K562 (cell line): ENCODE data around the gene SSX4B. TPM values are rescaled to one million over a fixed set of nuclear protein-coding genes. Genes with fewer than 3 reads are reported as not detected.

ENCODE experiments used
- ATAC-seq: fragments of 200-7000 bp; cut with Tn5 transposase; 3 replicates; pipeline ENCODE4 v1.9.1; 2020; ENCODE audit warnings: moderate library complexity
- BruUV-seq: library from RNA; stranded (reverse); fragments of 400-500 nt; replicated peaks from 2 replicates; lab custom pipeline; 2021; lab: Mats Ljungman, UMichigan
- CTCF ChIA-PET: fragments of 300-600 bp; formaldehyde crosslinking; extraction: SDS; loops from one replicate; lab custom pipeline; 2021; ENCODE audit warnings: low intra/inter-chr PET ratio; lab: Yijun Ruan, JAX
- POLR2A ChIA-PET: fragments of 300-600, 350-650 bp; sonication (Branson Sonifier 250); formaldehyde crosslinking; extraction: SDS; loops from one replicate; lab custom pipeline; 2021; ENCODE audit warnings: antibody characterized with exemption, inconsistent platforms; lab: Yijun Ruan, JAX
- DNase-seq, 4 experiments: peaks; one replicate each; pipeline versions ENCODE4 v3.0.0 to v3.0.0-alpha.2; 2011 to 2018; ENCODE audit warnings: low spot score in 3 of 4, mixed read lengths in 3 of 4; ENCODE audit errors: extremely low read depth in 1 of 4
- FAIRE-seq: peaks from 2 replicates; lab custom pipeline; 2011; peaks lifted over from hg19 to GRCh38; lab: Jason Lieb, UNC
- H2AFZ ChIP-seq: 2 replicates; pipeline ENCODE4 v1.6.0; 2011; ENCODE audit warnings: low read depth, low read length, control low read depth, inconsistent platforms
- H3K27ac ChIP-seq: fragments of 200-600 bp; 3 replicates; pipeline ENCODE4 v1.8.0; 2011; ENCODE audit warnings: low read depth, mild to moderate bottlenecking, control low read depth, inconsistent platforms, low read length, moderate library complexity, mixed read lengths; ENCODE audit errors: extremely low read depth
- H3K27me3 ChIP-seq, 2 experiments: fragments of 300-600 bp in 1 of 2; 2 replicates in 1 of 2; 3 replicates in 1 of 2; pipeline versions ENCODE4 v1.6.0 to v1.8.0; 2011; ENCODE audit warnings: inconsistent platforms in 2 of 2, low read length in 2 of 2, mild to moderate bottlenecking in 1 of 2, mixed read lengths in 1 of 2, moderate library complexity in 1 of 2; ENCODE audit not compliant: control insufficient read depth in 2 of 2, insufficient read depth in 2 of 2
- H3K36me3 ChIP-seq: fragments of 300-600 bp; 3 replicates; pipeline ENCODE4 v1.8.0; 2011; ENCODE audit warnings: mild to moderate bottlenecking, low read length, inconsistent platforms; ENCODE audit not compliant: control insufficient read depth, insufficient read depth
- H3K4me1 ChIP-seq, 2 experiments: fragments of 200-600 bp in 1 of 2; replicated peaks in 1 of 2; 2 replicates in 1 of 2; 3 replicates in 1 of 2; pipeline versions ENCODE4 v1.5.1 to v1.8.0; 2011; ENCODE audit warnings: inconsistent platforms in 2 of 2, low read length in 2 of 2, mild to moderate bottlenecking in 1 of 2, mixed read lengths in 1 of 2, moderate library complexity in 1 of 2; ENCODE audit not compliant: control insufficient read depth in 2 of 2, insufficient read depth in 2 of 2
- H3K4me2 ChIP-seq: 2 replicates; pipeline ENCODE4 v1.6.1; 2011; ENCODE audit warnings: low read length, control low read depth, inconsistent platforms, mixed read lengths; ENCODE audit not compliant: insufficient read depth
- H3K4me3 ChIP-seq: fragments of 200-600 bp; sonication (generic), shearing (Covaris generic); 2 replicates; pipeline ENCODE4 v1.5.1; 2016; ENCODE audit warnings: control low read depth, inconsistent platforms
- H3K79me2 ChIP-seq: fragments of 200-600 bp; 3 replicates; pipeline ENCODE4 v1.8.0; 2011; ENCODE audit warnings: low read length, inconsistent platforms; ENCODE audit not compliant: control insufficient read depth, insufficient read depth
- H3K9ac ChIP-seq, 2 experiments: 2 replicates each; pipeline versions ENCODE4 v1.6.0 to v1.6.1; 2011; ENCODE audit warnings: low read depth in 2 of 2, low read length in 2 of 2, control low read depth in 1 of 2, inconsistent platforms in 1 of 2, mild to moderate bottlenecking in 1 of 2, mixed read lengths in 1 of 2; ENCODE audit not compliant: insufficient read depth in 1 of 2
- H3K9me1 ChIP-seq: one replicate; pipeline ENCODE4 v1.6.0; 2011; ENCODE audit warnings: inconsistent platforms, mild to moderate bottlenecking, low read length, moderate library complexity; ENCODE audit not compliant: control insufficient read depth, insufficient read depth
- H3K9me3 ChIP-seq: replicated peaks from 2 replicates; pipeline ENCODE4 v1.5.1; 2011; ENCODE audit warnings: low read depth, low read length, inconsistent platforms; ENCODE audit not compliant: control insufficient read depth, insufficient read depth
- H4K20me1 ChIP-seq: replicated peaks from 2 replicates; pipeline ENCODE4 v1.6.1; 2011; ENCODE audit warnings: low read length, inconsistent platforms, mixed read lengths; ENCODE audit not compliant: control insufficient read depth, insufficient read depth
- ARID1B ChIP-seq: fragments of 450-650 bp; IDR thresholded peaks from 2 replicates; pipeline ENCODE4 v1.6.1; 2016; ENCODE audit warnings: antibody characterized with exemption, mild to moderate bottlenecking, inconsistent platforms
- BRF2 ChIP-seq: IDR thresholded peaks from 3 replicates; pipeline ENCODE4 v1.6.1; 2011; ENCODE audit warnings: borderline replicate concordance, mild to moderate bottlenecking; ENCODE audit not compliant: insufficient read length, insufficient read depth
- CBFA2T3 ChIP-seq: fragments of 450-650 bp; IDR thresholded peaks from 2 replicates; pipeline ENCODE4 v1.6.1; 2017
- L3MBTL2 ChIP-seq: fragments of 450-650 bp; IDR thresholded peaks from 2 replicates; pipeline ENCODE4 v1.6.1; 2016; ENCODE audit warnings: mild to moderate bottlenecking, moderate library complexity
- SMARCA4 ChIP-seq: fragments of 450-650 bp; IDR thresholded peaks from 2 replicates; pipeline ENCODE4 v1.6.1; 2016
- TAL1 ChIP-seq: fragments of 450-650 bp; IDR thresholded peaks from 2 replicates; pipeline ENCODE4 v1.6.1; 2016; ENCODE audit warnings: mild to moderate bottlenecking
- TCF3 ChIP-seq: sonication (generic); formaldehyde crosslinking; IDR thresholded peaks from 2 replicates; pipeline ENCODE4 v1.4.0; 2020; ENCODE audit warnings: mild to moderate bottlenecking, missing genetic modification reagents
- TCFL5 ChIP-seq: fragments of 250-450 bp; sonication (Bioruptor Pico); conservative IDR thresholded peaks from 2 replicates; pipeline ENCODE4 v1.6.1; 2021; ENCODE audit warnings: mild to moderate bottlenecking, moderate library complexity, matching md5 sums
- TEAD4 ChIP-seq, 2 experiments: sonication (generic) in 1 of 2; formaldehyde crosslinking in 1 of 2; IDR thresholded peaks; 2 replicates each; pipeline versions ENCODE4 v1.6.1 to v1.8.0; 2012 to 2022; ENCODE audit warnings: borderline replicate concordance in 1 of 2, inconsistent platforms in 1 of 2, low read length in 1 of 2, mild to moderate bottlenecking in 1 of 2, missing genetic modification reagents in 1 of 2
- WGBS: fragments of 100-300 bp; shearing (Covaris generic); methylation state at CpG from one replicate; pipeline ENCODE4 v1.1.6; 2016; ENCODE audit warnings: low coverage, mixed read lengths; ENCODE audit not compliant: insufficient coverage; ENCODE audit errors: missing lambda C conversion rate; 5-methylcytosine and 5-hydroxymethylcytosine counted together
- in situ Hi-C: fragments of 300-500 bp; cut with MboI; formaldehyde crosslinking; loops from 4 replicates; pipeline ENCODE4 v1.15.0; 2018; ENCODE audit warnings: inconsistent platforms, mixed read lengths
- intact Hi-C: fragments of 100-400 bp; cut with micrococcal nuclease; formaldehyde crosslinking; loops from 2 replicates; pipeline ENCODE4 v1.14.2; 2022
- polyA plus RNA-seq, 8 experiments: library from polyadenylated mRNA; depleted of rRNA in 4 of 8; stranded (reverse) in 5 of 8; unstranded in 3 of 8; fragments of >200 nt; fragmentation: Nextera tagmentation in 2 of 8; fragmentation: Illumina TruSeq in 1 of 8; extraction: Ambion mirVana in 2 of 8; extraction: Trizol in 1 of 8; gene quantifications; 2 replicates each; pipeline versions ENCODE4 v1.2.1 to v1.2.3, GENCODE V29; 2011 to 2014; ENCODE audit warnings: inconsistent platforms in 1 of 8, missing spikeins in 1 of 8
- total RNA-seq, 7 experiments: library from RNA; depleted of rRNA in 6 of 7; stranded (reverse); fragments of >200 nt in 6 of 7; fragmentation: Illumina TruSeq in 2 of 7; extraction: Trizol in 2 of 7; gene quantifications; 2 replicates each; pipeline versions ENCODE4 v1.2.1 to v1.2.3, GENCODE V29; 2011 to 2021; ENCODE audit warnings: low replicate concordance in 1 of 7

SSX4B gene
- total and polyA plus RNA-seq, 9 of the 15 experiments (the other 6 are each of a cell fraction or from before 2014, with no cell fraction given) = 0.29 to 10.0 (median 4.9) TPM; not detected in 2

GRCh38 chrX:48451708-48452107, 39.9 kb upstream of the SSX4B start:
- peak in 2 of 4 experiments; percentile 21 to 35 for DNase-seq
- Histone ChIP-seq H3K4me3 (no peak overlapping the region), H4K20me1 (no peaks in the 10 kb centered on the region), H3K79me2 (no peaks in the 10 kb centered on the region), H3K36me3 (no peaks in the 10 kb centered on the region), H3K9me3 (no peaks in the 10 kb centered on the region), H3K9ac (no peak overlapping the region), H3K27ac (no peak overlapping the region), H3K4me1 (no peaks in the 10 kb centered on the region; a peak in 2 of 5 replicates), H2AFZ (0 out of 2 replicates have a peak overlapping the region, but pooled peaks have one; percentile 65), H3K4me2 (no peak overlapping the region), H3K27me3 (no peaks in the 10 kb centered on the region), H3K9me1 (no peaks in the 10 kb centered on the region)
- TF ChIP-seq L3MBTL2 (peak; percentile 53; the same call in 1 of the 2 replicates), TCFL5 (no peak), TCF3 (CRISPR knock-in tag) (peak; percentile 40; the same call in 1 of the 2 replicates), BRF2 (no peak), SMARCA4 (peak; percentile 50), TAL1 (peak; percentile 54), ARID1B (peak; percentile 59), TEAD4 (IDR thresholded peaks at IDR 0.05; ENCODE audit: low read length) (peak; percentile 54; the same call in 1 of the 2 replicates), TEAD4 (CRISPR knock-in tag; IDR thresholded peaks at IDR 0.05; ENCODE audit: borderline replicate concordance) (no peak), CBFA2T3 (peak; percentile 72)
- intact Hi-C loops = no loop called here
- CTCF ChIA-PET = no interaction called here
- peak; percentile 74 for FAIRE-seq
- no TSS peak for BruUV-seq
- 9% methylated on average over 4 of the region's 4 CpGs for WGBS
- POLR2A ChIA-PET = interaction anchor here (1.3 to 1.9 kb wide), 2 partner anchors 12 to 15 kb away, joined by 3 to 4 read pairs; no protein-coding TSS in a partner anchor
- peak; percentile 85 for ATAC-seq
- in situ Hi-C loops = no loop called here
